ENCODE measurements around the gene PLCXD3. TPM values are rescaled to one million over a fixed set of nuclear protein-coding genes. Genes with fewer than 3 reads are reported as not detected.

The PLCXD3 gene
- total RNA-seq, 1 donor from 2014 or later: 2.6 TPM

DNA sequence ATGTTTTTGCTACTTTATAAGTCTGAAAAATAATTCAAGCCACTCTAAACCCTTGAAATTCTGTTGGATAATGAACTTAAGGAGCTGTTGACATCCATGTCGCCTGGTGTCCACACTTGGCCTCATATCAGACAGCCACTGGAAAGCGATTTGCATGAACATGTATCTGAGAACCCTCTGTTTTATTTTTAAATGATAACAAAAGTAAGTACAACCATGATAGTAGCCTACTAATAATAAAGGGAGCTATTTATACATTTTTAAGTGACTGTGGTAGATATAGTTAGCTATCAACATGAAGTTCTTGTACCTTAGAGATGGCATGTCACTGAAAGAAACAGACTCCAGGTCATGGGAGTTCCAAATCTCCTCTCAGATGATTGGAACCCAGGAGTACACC lies 53.3 kb downstream of the PLCXD3 start:
- ATAC-seq: no peak
- H3K36me3 ChIP-seq: no peaks in the 10 kb centered on the region
- TF ChIP-seq, protein P1, sequence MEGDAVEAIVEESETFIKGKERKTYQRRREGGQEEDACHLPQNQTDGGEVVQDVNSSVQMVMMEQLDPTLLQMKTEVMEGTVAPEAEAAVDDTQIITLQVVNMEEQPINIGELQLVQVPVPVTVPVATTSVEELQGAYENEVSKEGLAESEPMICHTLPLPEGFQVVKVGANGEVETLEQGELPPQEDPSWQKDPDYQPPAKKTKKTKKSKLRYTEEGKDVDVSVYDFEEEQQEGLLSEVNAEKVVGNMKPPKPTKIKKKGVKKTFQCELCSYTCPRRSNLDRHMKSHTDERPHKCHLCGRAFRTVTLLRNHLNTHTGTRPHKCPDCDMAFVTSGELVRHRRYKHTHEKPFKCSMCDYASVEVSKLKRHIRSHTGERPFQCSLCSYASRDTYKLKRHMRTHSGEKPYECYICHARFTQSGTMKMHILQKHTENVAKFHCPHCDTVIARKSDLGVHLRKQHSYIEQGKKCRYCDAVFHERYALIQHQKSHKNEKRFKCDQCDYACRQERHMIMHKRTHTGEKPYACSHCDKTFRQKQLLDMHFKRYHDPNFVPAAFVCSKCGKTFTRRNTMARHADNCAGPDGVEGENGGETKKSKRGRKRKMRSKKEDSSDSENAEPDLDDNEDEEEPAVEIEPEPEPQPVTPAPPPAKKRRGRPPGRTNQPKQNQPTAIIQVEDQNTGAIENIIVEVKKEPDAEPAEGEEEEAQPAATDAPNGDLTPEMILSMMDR (IDR thresholded peaks at IDR 0.05): no peak
- H3K27me3 ChIP-seq: no peaks in the 10 kb centered on the region
- no peak overlapping the region for H3K4me3 ChIP-seq
- no peaks in the 10 kb centered on the region for H3K9me3 ChIP-seq
- no peak overlapping the region for H3K27ac ChIP-seq
- intact Hi-C loops (cut with DNase I): no loop called here
- H3K4me1 ChIP-seq: no peaks in the 10 kb centered on the region
- DNase-seq: no peak

DNA sequence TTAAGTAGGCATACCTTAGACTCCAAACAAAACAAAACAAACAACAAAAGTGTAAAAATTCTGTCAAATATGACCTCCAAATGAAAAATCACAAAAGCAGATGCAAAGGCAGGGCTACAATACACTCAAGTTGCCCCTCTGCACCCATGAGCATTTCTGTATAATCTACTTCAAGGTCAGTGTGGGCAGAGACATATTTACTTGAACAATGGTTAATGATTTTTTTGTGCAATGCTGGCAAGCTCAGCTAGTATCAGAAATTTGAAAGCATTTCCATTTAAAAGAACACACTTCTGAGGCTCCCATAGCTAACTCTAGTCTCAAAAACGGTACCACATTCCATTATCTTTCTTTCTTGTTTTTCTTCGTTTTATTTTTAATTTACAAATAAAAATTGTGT lies 57.9 kb downstream of the PLCXD3 start:
- Histone ChIP-seq H3K36me3 (no peaks in the 10 kb centered on the region), H3K9me3 (no peaks in the 10 kb centered on the region), H3K27me3 (no peaks in the 10 kb centered on the region), H3K27ac (no peak overlapping the region), H3K4me1 (no peaks in the 10 kb centered on the region), H3K4me3 (no peak overlapping the region)
- ATAC-seq (no peak), DNase-seq (no peak)
- intact Hi-C loops (cut with DNase I): no loop called here
- TF ChIP-seq, protein P1 (IDR thresholded peaks at IDR 0.05): no peak

DNA sequence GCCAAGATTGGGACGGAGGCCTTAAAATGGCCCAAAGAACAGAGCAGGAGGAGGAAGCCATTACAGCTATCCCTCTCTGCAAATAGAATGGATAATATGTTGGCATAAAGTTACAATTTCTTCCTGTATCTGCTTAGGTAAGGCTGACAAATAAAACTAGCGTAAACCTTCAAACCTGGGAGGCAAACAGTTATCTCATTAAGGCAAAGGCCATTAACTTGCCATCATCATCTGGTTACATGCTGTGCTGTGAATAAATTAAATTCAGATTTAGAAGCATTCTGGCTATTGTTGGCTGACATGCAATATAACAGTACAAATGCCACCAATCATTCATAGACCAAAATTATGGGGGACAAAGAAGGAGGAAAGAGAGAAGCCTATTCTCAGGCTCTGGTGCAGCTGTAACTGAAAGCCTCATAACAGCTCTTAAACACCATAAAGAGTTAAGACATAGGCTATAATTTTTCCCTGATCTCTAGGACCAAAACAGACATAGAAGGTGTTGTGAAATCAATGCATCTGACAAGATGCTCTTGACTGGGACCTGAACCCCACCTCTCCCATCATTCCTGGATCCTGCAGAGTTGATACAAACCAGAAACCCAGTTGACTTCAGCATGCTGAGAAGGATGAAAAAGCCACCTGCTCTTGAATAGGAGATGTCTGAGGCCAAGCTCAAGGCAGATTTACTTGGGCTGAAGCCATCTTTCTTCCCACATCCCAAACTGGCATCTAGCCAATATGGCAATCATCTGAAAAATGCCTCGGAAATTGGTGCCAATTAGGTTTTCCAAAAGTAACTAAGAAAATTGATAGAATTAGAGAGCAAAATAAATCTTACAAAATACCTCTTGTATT lies 62.5 kb downstream of the PLCXD3 start:
- no peak overlapping the region for H3K27ac ChIP-seq
- H3K36me3 ChIP-seq: no peaks in the 10 kb centered on the region
- ATAC-seq (no peak), DNase-seq (no peak)
- H3K9me3 ChIP-seq: no peaks in the 10 kb centered on the region
- H3K27me3 ChIP-seq: no peaks in the 10 kb centered on the region
- no peaks in the 10 kb centered on the region for H3K4me1 ChIP-seq
- TF ChIP-seq, protein P1 (IDR thresholded peaks at IDR 0.05): no peak
- no peak overlapping the region for H3K4me3 ChIP-seq
- intact Hi-C loops (cut with DNase I): no loop called here

DNA sequence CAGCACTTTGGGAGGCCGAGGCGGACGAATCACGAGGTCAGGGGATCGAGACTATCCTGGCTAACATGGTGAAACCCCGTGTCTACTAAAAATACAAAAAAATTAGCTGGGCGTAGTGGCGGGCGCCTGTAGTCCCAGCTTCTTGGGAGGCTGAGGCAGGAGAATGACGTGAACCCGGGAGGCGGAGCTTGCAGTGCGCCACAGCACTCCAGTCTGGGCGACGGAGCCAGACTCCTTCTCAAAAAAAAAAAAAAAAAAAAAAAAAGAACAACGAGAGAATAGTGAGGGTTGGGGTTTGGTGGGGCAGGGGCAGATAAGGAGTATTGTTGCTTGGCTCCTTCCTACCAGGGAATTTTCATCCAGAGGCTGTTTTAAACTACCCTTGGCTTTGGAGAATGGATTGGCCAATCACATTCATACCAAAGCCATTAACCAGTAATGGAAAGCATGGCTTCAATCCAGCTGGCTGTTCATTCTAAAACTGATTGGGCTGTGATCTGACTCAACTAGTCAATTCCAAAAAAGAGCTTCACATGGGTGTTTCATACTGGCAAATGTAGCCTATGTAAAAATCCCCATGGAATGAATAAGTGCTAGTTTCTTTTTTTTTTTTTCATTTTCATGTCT lies 64.4 kb downstream of the PLCXD3 start:
- ATAC-seq: no peak
- no peak overlapping the region for H3K4me3 ChIP-seq
- H3K9me3 ChIP-seq: no peaks in the 10 kb centered on the region
- no peak for DNase-seq
- intact Hi-C loops (cut with DNase I): no loop called here
- TF ChIP-seq, protein P1 (IDR thresholded peaks at IDR 0.05): no peak
- H3K27ac ChIP-seq: no peak overlapping the region
- no peaks in the 10 kb centered on the region for H3K27me3 ChIP-seq
- no peaks in the 10 kb centered on the region for H3K4me1 ChIP-seq
- H3K36me3 ChIP-seq: no peaks in the 10 kb centered on the region

DNA sequence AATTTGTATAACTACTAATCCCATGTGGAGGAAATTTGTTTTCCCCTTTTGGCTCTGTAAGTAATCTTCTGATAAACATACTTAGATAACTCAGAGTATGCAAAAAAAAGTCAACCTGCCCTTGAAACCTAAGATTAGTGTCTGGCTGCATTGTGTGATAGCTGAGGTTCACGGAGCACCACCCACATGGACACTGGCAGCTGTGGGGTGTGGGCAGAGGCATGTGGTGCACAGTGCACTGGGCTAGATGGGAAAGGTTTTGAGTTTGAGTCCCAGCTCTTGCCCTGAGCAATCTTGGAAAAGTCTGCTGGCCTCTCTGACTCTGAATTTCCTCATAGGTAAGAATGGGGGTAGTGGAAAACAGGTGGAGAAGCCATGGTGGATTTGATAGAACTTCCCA lies 75.1 kb downstream of the PLCXD3 start:
- DNase-seq (no peak), ATAC-seq (no peak)
- Histone ChIP-seq H3K27me3 (no peaks in the 10 kb centered on the region), H3K4me1 (no peaks in the 10 kb centered on the region), H3K36me3 (no peaks in the 10 kb centered on the region), H3K4me3 (no peak overlapping the region), H3K9me3 (no peaks in the 10 kb centered on the region), H3K27ac (no peak overlapping the region)
- intact Hi-C loops (cut with DNase I): no loop called here
- TF ChIP-seq, protein P1 (IDR thresholded peaks at IDR 0.05): no peak

All from upper lobe of right lung (tissue), 1 donor.